HepG2 (cell line): ENCODE results near the gene PDCD2L. TPM values are rescaled to one million over a fixed set of nuclear protein-coding genes. Genes with fewer than 3 reads are reported as not detected.

Source experiments
- CHCHD3 ChIP-seq: sonication (generic); formaldehyde crosslinking; IDR thresholded peaks from 2 replicates; pipeline ENCODE4 v1.8.0; 2022; ENCODE audit warnings: mild to moderate bottlenecking, missing genetic modification reagents, moderate library complexity
- IRX3 ChIP-seq: sonication (generic); formaldehyde crosslinking; IDR thresholded peaks from 2 replicates; pipeline ENCODE4 v1.8.1; 2023; ENCODE audit warnings: mild to moderate bottlenecking, low read depth, missing genetic modification reagents, borderline replicate concordance
- ISL2 ChIP-seq: sonication (generic); formaldehyde crosslinking; IDR thresholded peaks from 2 replicates; pipeline ENCODE4 v1.5.0; 2020; ENCODE audit warnings: missing genetic modification reagents
- KDM2A ChIP-seq: sonication (generic); formaldehyde crosslinking; IDR thresholded peaks from 2 replicates; pipeline ENCODE4 v1.4.0; 2020; ENCODE audit warnings: low read depth, missing genetic modification reagents, borderline replicate concordance
- KIAA2018 ChIP-seq: sonication (generic); formaldehyde crosslinking; IDR thresholded peaks from 2 replicates; pipeline ENCODE4 v1.5.0; 2020; ENCODE audit warnings: mild to moderate bottlenecking, missing genetic modification reagents, borderline replicate concordance
- MEF2D ChIP-seq: sonication (generic); formaldehyde crosslinking; IDR thresholded peaks from 2 replicates; pipeline ENCODE4 v1.5.1; 2020; ENCODE audit warnings: mild to moderate bottlenecking, missing genetic modification reagents
- MLLT10 ChIP-seq: sonication (generic); formaldehyde crosslinking; IDR thresholded peaks from 2 replicates; pipeline ENCODE4 v1.4.0; 2020; ENCODE audit warnings: missing genetic modification reagents
- PCBP2 ChIP-seq: fragments of 200-400 bp; formaldehyde crosslinking; optimal IDR thresholded peaks from 2 replicates; pipeline ENCODE3; 2018; ENCODE audit warnings: low read length, low read depth; ENCODE audit not compliant: poor library complexity, severe bottlenecking
- RELA ChIP-seq: sonication (generic); formaldehyde crosslinking; IDR thresholded peaks from 2 replicates; pipeline ENCODE4 v1.4.0; 2020; ENCODE audit warnings: missing genetic modification reagents
- SOX6 ChIP-seq, 2 experiments: fragments of 450-650 bp in 1 of 2; sonication (generic) in 1 of 2; formaldehyde crosslinking in 1 of 2; IDR thresholded peaks; 2 replicates each; pipeline versions ENCODE4 v1.4.0 to v1.6.1; 2017 to 2020; ENCODE audit warnings: antibody characterized with exemption in 1 of 2, mild to moderate bottlenecking in 1 of 2, missing genetic modification reagents in 1 of 2
- TGIF2 ChIP-seq: IDR thresholded peaks from 2 replicates; pipeline ENCODE4 v1.6.1; 2016; ENCODE audit warnings: control low read depth, missing compliant biosample characterization
- ZBTB3 ChIP-seq: sonication (generic); formaldehyde crosslinking; IDR thresholded peaks from 2 replicates; pipeline ENCODE4 v1.4.0; 2020; ENCODE audit warnings: low read depth, mild to moderate bottlenecking, moderate library complexity, missing genetic modification reagents, borderline replicate concordance
- ZC3H4 ChIP-seq: sonication (generic); formaldehyde crosslinking; IDR thresholded peaks from 2 replicates; pipeline ENCODE4 v1.4.0; 2020; ENCODE audit warnings: missing genetic modification reagents, borderline replicate concordance
- ZNF138 ChIP-seq: sonication (generic); formaldehyde crosslinking; IDR thresholded peaks from 2 replicates; pipeline ENCODE4 v1.5.0; 2020; ENCODE audit warnings: mild to moderate bottlenecking, low read depth, missing genetic modification reagents
- ZNF343 ChIP-seq: sonication (generic); formaldehyde crosslinking; IDR thresholded peaks from 2 replicates; pipeline ENCODE4 v1.4.0; 2020; ENCODE audit warnings: mild to moderate bottlenecking, missing genetic modification reagents
- ZNF446 ChIP-seq: sonication (generic); formaldehyde crosslinking; IDR thresholded peaks from 2 replicates; pipeline ENCODE4 v1.5.0; 2020; ENCODE audit warnings: mild to moderate bottlenecking, missing genetic modification reagents
- ZNF598 ChIP-seq: sonication (generic); formaldehyde crosslinking; IDR thresholded peaks from 2 replicates; pipeline ENCODE4 v1.5.1; 2020; ENCODE audit warnings: mild to moderate bottlenecking, missing genetic modification reagents, borderline replicate concordance
- ZNF747 ChIP-seq: sonication (generic); formaldehyde crosslinking; IDR thresholded peaks from 2 replicates; pipeline ENCODE4 v1.8.1; 2023; ENCODE audit warnings: missing genetic modification reagents, mild to moderate bottlenecking, borderline replicate concordance
- polyA plus RNA-seq, 8 experiments: library from polyadenylated mRNA; depleted of rRNA in 3 of 8; stranded (reverse) in 7 of 8; unstranded in 1 of 8; fragments of >200 nt; fragmentation: Illumina TruSeq in 4 of 8; extraction: Trizol in 4 of 8; gene quantifications; 2 replicates each; pipeline versions ENCODE4 v1.2.1 to v1.2.3, GENCODE V29; 2011 to 2016; ENCODE audit warnings: low read depth in 4 of 8, missing spikeins in 1 of 8, mixed read lengths in 1 of 8; ENCODE audit not compliant: insufficient read depth in 1 of 8
- total RNA-seq, 5 experiments: library from RNA; depleted of rRNA; stranded (reverse); fragments of >200 nt; fragmentation: Illumina TruSeq; extraction: Trizol; gene quantifications; 2 replicates each; pipeline ENCODE4 v1.2.3, GENCODE V29; 2016; ENCODE audit warnings: low read depth in 1 of 5
- TF ChIP-seq, protein P1 (sequence below): sonication (generic); formaldehyde crosslinking; conservative IDR thresholded peaks from 2 replicates; pipeline ENCODE4 v1.8.1; 2023; ENCODE audit warnings: missing genetic modification reagents

The PDCD2L gene
- total and polyA plus RNA-seq, 2 of the 13 experiments (the other 11 are each of a cell fraction or from before 2014, with no cell fraction given), result 29.3 to 35.2 TPM

DNA sequence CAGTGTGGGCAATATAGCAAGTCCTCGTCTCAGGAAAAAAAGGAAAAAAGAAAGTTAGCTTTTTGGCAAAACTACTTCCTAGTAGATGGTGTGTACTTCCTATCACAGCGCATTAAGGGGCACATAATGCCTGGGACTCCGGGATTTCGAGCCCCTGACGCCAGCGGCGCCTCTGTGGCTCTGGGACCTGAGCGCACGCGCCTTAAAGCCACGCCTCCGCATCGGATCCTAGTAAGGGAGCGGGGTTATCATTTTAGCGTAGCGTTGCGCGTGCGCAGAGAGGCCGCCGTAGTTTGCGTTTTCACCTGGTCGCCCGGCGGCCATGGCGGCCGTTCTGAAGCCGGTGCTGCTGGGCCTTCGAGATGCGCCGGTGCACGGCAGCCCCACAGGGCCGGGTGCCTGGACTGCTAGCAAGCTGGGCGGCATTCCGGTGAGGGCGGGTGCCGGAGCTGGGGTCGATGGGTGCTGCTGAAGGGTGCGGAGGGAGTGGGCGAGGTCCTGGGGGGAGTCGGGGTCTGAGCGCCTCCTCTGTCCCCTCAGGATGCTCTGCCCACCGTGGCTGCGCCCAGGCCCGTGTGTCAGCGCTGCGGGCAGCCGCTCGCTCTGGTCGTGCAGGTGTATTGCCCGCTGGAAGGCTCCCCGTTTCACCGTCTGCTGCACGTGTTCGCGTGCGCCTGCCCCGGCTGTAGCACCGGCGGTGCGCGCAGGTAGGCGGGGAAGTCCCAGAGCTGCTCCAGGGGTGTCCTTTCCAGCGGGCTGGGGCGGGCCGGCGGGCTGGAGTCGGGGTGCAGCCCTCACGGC, at the start of gene PDCD2L (continued):
- TF ChIP-seq KIAA2018 (CRISPR knock-in tag) (no peak), ZNF343 (CRISPR knock-in tag) (peak; percentile 91; the same call in 1 of the 2 replicates), ZC3H4 (no peak), ZNF138 (CRISPR knock-in tag) (peak; percentile 64; the same call in 1 of the 2 replicates), ZNF598 (CRISPR knock-in tag) (peak; percentile 50; the same call in 1 of the 2 replicates), ZBTB3 (CRISPR knock-in tag) (0 out of 2 replicates have a peak, but pooled peaks have one; percentile 32), PCBP2 (no peak), KDM2A (peak; percentile 94), IRX3 (CRISPR knock-in tag) (no peak), MEF2D (CRISPR knock-in tag) (peak; percentile 59; the same call in 1 of the 2 replicates), SOX6 (IDR thresholded peaks at IDR 0.05) (no peak), SOX6 (CRISPR knock-in tag; IDR thresholded peaks at IDR 0.05) (peak; percentile 50), TGIF2 (CRISPR knock-in tag) (no peak; the same call in 1 of the 2 replicates), ISL2 (CRISPR knock-in tag) (peak; percentile 52; the same call in 1 of the 2 replicates), ZNF747 (CRISPR knock-in tag) (peak; percentile 76), MLLT10 (CRISPR knock-in tag) (no peak), RELA (no peak), ZNF446 (peak; percentile 58; the same call in 1 of the 2 replicates), CHCHD3 (CRISPR knock-in tag) (no peak)
- TF ChIP-seq, protein P1, sequence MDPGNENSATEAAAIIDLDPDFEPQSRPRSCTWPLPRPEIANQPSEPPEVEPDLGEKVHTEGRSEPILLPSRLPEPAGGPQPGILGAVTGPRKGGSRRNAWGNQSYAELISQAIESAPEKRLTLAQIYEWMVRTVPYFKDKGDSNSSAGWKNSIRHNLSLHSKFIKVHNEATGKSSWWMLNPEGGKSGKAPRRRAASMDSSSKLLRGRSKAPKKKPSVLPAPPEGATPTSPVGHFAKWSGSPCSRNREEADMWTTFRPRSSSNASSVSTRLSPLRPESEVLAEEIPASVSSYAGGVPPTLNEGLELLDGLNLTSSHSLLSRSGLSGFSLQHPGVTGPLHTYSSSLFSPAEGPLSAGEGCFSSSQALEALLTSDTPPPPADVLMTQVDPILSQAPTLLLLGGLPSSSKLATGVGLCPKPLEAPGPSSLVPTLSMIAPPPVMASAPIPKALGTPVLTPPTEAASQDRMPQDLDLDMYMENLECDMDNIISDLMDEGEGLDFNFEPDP (CRISPR knock-in tag), result 0 out of 2 replicates have a peak, but pooled peaks have one; percentile 79
